GM23338 (cell line): Measurements from ENCODE around the gene GAS6. TPM values are rescaled to one million over a fixed set of nuclear protein-coding genes. Genes with fewer than 3 reads are reported as not detected.

Experiments
- ATAC-seq: fragments of 200-7000 bp; cut with Tn5 transposase; 3 replicates; pipeline ENCODE4 v1.9.1; 2020
- DNase-seq: peaks from one replicate; pipeline ENCODE4 v3.0.0-alpha.2; 2015; ENCODE audit warnings: low spot score
- H2AFZ ChIP-seq: fragments of 200-600 bp; sonication (generic); 2 replicates; pipeline ENCODE4 v1.8.0; 2016; ENCODE audit warnings: antibody characterized with exemption, mild to moderate bottlenecking, moderate library complexity
- H3F3A ChIP-seq: fragments of 200-600 bp; sonication (generic); replicated peaks from 2 replicates; pipeline ENCODE4 v1.8.0; 2017; ENCODE audit warnings: antibody characterized with exemption, mixed run types, low read depth
- H3K27ac ChIP-seq: fragments of 200-600 bp; sonication (generic); 2 replicates; pipeline ENCODE4 v1.6.1; 2016; ENCODE audit warnings: low read depth
- H3K27me3 ChIP-seq: fragments of 200-600 bp; sonication (generic); 2 replicates; pipeline ENCODE4 v1.8.0; 2016; ENCODE audit warnings: mild to moderate bottlenecking, mixed run types, moderate library complexity; ENCODE audit not compliant: insufficient read depth
- H3K36me3 ChIP-seq: fragments of 200-600 bp; sonication (generic); 2 replicates; pipeline ENCODE4 v1.8.0; 2016; ENCODE audit warnings: mild to moderate bottlenecking; ENCODE audit not compliant: insufficient read depth
- H3K4me1 ChIP-seq: fragments of 200-600 bp; sonication (generic); 2 replicates; pipeline ENCODE4 v1.8.0; 2016; ENCODE audit warnings: mild to moderate bottlenecking, moderate library complexity; ENCODE audit not compliant: insufficient read depth
- H3K4me2 ChIP-seq: fragments of 200-600 bp; sonication (generic); 2 replicates; pipeline ENCODE4 v1.7.1; 2017; ENCODE audit warnings: mixed run types
- H3K4me3 ChIP-seq: fragments of 200-600 bp; sonication (generic); 2 replicates; pipeline ENCODE4 v1.6.1; 2016; ENCODE audit warnings: mixed run types
- H3K79me2 ChIP-seq: fragments of 200-600 bp; sonication (generic); replicated peaks from 2 replicates; pipeline ENCODE4 v1.8.0; 2017; ENCODE audit warnings: mild to moderate bottlenecking; ENCODE audit not compliant: insufficient read depth
- H3K9me2 ChIP-seq: fragments of 200-600 bp; sonication (generic); 2 replicates; pipeline ENCODE4 v1.8.0; 2017; ENCODE audit not compliant: insufficient read depth
- H4K20me1 ChIP-seq: fragments of 200-600 bp; sonication (generic); replicated peaks from 2 replicates; pipeline ENCODE4 v1.8.0; 2017; ENCODE audit warnings: mild to moderate bottlenecking; ENCODE audit not compliant: insufficient read depth
- H3K27ac Mint-ChIP-seq: 2 replicates; pipeline ENCODE4 v1.8.0; 2020; ENCODE audit warnings: inconsistent platforms, mild to moderate bottlenecking, moderate library complexity, mixed read lengths
- H3K27me3 Mint-ChIP-seq: 3 replicates; pipeline ENCODE4 v1.8.0; 2022; ENCODE audit warnings: low read depth, mild to moderate bottlenecking, moderate library complexity, mixed read lengths, inconsistent platforms; ENCODE audit not compliant: insufficient read depth, poor library complexity
- H3K36me3 Mint-ChIP-seq: 3 replicates; pipeline ENCODE4 v1.8.0; 2021; ENCODE audit warnings: low read depth, mild to moderate bottlenecking, inconsistent platforms, moderate library complexity, mixed read lengths
- H3K4me1 Mint-ChIP-seq: 3 replicates; pipeline ENCODE4 v1.8.0; 2020; ENCODE audit warnings: mild to moderate bottlenecking, inconsistent platforms, mixed read lengths
- H3K4me3 Mint-ChIP-seq: 3 replicates; pipeline ENCODE4 v1.8.0; 2021; ENCODE audit warnings: moderate library complexity, mild to moderate bottlenecking, inconsistent platforms, mixed read lengths
- H3K9me3 Mint-ChIP-seq: 3 replicates; pipeline ENCODE4 v1.8.0; 2020; ENCODE audit warnings: moderate library complexity, mild to moderate bottlenecking, inconsistent platforms, mixed read lengths
- CREB1 ChIP-seq: fragments of 250-450 bp; sonication (Bioruptor Pico); IDR thresholded peaks from 2 replicates; pipeline ENCODE4 v1.5.0; 2020; ENCODE audit warnings: low read depth, mild to moderate bottlenecking, moderate library complexity
- ETS1 ChIP-seq: IDR thresholded peaks from 2 replicates; pipeline ENCODE4 v1.6.1; 2016; ENCODE audit warnings: antibody characterized with exemption
- NANOG ChIP-seq: IDR thresholded peaks from 2 replicates; pipeline ENCODE4 v1.6.1; 2016; ENCODE audit warnings: antibody characterized with exemption, borderline replicate concordance
- REST ChIP-seq: IDR thresholded peaks from one replicate; pipeline ENCODE4 v1.6.1; 2018; ENCODE audit warnings: antibody characterized with exemption; ENCODE audit not compliant: unreplicated experiment
- ZNF114 ChIP-seq: fragments of 250-450 bp; sonication (Bioruptor Pico); IDR thresholded peaks from 2 replicates; pipeline ENCODE4 v1.5.0; 2020; ENCODE audit warnings: mild to moderate bottlenecking, moderate library complexity
- polyA plus RNA-seq: library from polyadenylated mRNA; unstranded; fragments of >200 nt; fragmentation: Nextera tagmentation; extraction: Ambion mirVana; gene quantifications from 2 replicates; pipeline ENCODE4 v1.2.1, GENCODE V29; 2016
- total RNA-seq: library from RNA; depleted of rRNA; stranded (reverse); fragments of >200 nt; shearing (Covaris generic); gene quantifications from 2 replicates; pipeline ENCODE4 v1.2.3, GENCODE V29; 2014

Gene GAS6
- total and polyA plus RNA-seq, 2 experiments from 2014 or later, result 7.9 to 21.2 TPM

GRCh38 chr13:113850722-113851479, 13.0 kb downstream of the GAS6 start (continued):
- TF ChIP-seq REST (no peak), CREB1 (CRISPR knock-in tag) (no peak), ETS1 (no peak), NANOG (no peak)

GRCh38 chr13:113849981-113850721, 13.7 kb downstream of the GAS6 start:
- Mint-ChIP-seq H3K27ac (no peak overlapping the region), H3K4me3 (no peak overlapping the region), H3K4me1 (peaks cover 35% of the 10 kb centered on the region), H3K27me3 (peaks cover 7% of the 10 kb centered on the region), H3K9me3 (no peaks in the 10 kb centered on the region), H3K36me3 (no peaks in the 10 kb centered on the region)
- H3K4me1 ChIP-seq, result peaks cover 3% of the 10 kb centered on the region
- H3F3A ChIP-seq, result no peaks in the 10 kb centered on the region
- H4K20me1 ChIP-seq, result no peaks in the 10 kb centered on the region
- H3K27me3 ChIP-seq, result no peaks in the 10 kb centered on the region
- no peaks in the 10 kb centered on the region; the same call in 1 of the 2 replicates for H3K9me2 ChIP-seq
- H3K79me2 ChIP-seq, result peaks cover 4% of the 10 kb centered on the region; the same call in 1 of the 2 replicates
- no peaks in the 10 kb centered on the region for H3K36me3 ChIP-seq
- no peak overlapping the region for H2AFZ ChIP-seq
- no peak overlapping the region for H3K4me3 ChIP-seq
- ATAC-seq (no peak), DNase-seq (no peak)
- no peak overlapping the region for H3K4me2 ChIP-seq
- no peak overlapping the region for H3K27ac ChIP-seq
- TF ChIP-seq ETS1 (no peak), ZNF114 (CRISPR knock-in tag) (no peak)
